ENCODE results near the gene JDP2. TPM values are rescaled to one million over a fixed set of nuclear protein-coding genes. Genes with fewer than 3 reads are reported as not detected.

Gene JDP2
- total RNA-seq, 2 donors from 2014 or later, result 16.8 to 17.9 TPM

DNA sequence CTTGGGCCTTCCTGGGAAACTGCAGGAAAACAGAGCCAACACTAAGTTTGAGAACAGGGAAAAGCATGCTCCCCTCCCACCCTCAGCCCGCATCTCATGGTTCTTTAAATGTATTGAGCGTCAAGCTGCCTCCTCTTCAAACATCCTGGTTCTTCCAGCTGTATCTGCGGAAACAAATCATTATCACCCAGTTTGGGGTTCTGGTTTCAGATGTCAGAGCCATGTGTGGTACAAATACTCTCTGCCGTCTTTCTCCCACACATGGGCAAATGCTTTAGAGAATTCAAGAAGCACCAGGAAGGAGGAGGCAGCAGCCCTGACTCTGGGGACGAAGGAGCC lies 29.1 kb downstream of the JDP2 start:
- intact Hi-C loops (cut with DNase I), result no loop called here
- Histone ChIP-seq H3K4me1 (peaks cover 92% of the 10 kb centered on the region), H3K27me3 (no peaks in the 10 kb centered on the region), H3K27ac (peak overlapping the region; percentile 44 to 96 (median 87)), H3K4me3 (no peak overlapping the region), H3K9me3 (no peaks in the 10 kb centered on the region), H3K36me3 (replicated peaks in 1 of 2; ENCODE audit: insufficient read depth in 1 of 2, low read depth in 2 of 2) (no peaks in the 10 kb centered on the region)
- ATAC-seq, result no peak
- WGBS, 2 donors, result 53 to 58% methylated on average over 5 of the region's 5 CpGs
- TF ChIP-seq, protein P1, sequence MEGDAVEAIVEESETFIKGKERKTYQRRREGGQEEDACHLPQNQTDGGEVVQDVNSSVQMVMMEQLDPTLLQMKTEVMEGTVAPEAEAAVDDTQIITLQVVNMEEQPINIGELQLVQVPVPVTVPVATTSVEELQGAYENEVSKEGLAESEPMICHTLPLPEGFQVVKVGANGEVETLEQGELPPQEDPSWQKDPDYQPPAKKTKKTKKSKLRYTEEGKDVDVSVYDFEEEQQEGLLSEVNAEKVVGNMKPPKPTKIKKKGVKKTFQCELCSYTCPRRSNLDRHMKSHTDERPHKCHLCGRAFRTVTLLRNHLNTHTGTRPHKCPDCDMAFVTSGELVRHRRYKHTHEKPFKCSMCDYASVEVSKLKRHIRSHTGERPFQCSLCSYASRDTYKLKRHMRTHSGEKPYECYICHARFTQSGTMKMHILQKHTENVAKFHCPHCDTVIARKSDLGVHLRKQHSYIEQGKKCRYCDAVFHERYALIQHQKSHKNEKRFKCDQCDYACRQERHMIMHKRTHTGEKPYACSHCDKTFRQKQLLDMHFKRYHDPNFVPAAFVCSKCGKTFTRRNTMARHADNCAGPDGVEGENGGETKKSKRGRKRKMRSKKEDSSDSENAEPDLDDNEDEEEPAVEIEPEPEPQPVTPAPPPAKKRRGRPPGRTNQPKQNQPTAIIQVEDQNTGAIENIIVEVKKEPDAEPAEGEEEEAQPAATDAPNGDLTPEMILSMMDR (IDR thresholded peaks at IDR 0.05), result no peak
- TF ChIP-seq POLR2A (IDR thresholded peaks at IDR 0.05), result no peak
- DNase-seq, result no peak

DNA sequence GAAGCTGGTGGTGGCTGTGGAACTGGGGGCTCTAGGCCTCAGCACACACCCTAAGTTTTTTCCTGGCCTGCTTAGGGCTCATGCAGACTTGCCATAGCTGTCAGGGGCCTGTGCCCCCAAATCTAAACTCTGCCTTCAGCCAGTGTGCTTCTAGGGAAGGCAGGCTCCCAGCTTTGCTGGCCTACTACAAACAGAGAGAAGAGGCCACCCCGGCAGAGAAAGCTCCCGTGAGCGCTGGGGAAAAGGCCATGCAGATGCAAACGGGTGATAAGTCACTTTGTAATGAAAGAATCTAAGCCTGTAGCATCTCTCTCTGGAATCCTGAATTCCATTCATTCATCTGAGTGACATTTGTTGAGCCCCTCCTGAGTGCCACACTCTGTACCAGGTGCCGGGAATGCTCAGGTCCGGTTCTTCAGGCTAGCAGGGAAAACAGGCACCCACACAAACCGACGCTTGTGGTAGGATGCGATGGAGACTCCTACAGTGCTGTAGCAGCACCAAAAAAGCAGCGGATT lies 29.9 kb downstream of the JDP2 start:
- Histone ChIP-seq H3K4me1 (peaks cover 87% of the 10 kb centered on the region), H3K27ac (peak overlapping the region; percentile 42 to 96 (median 87)), H3K36me3 (replicated peaks in 1 of 2; ENCODE audit: insufficient read depth in 1 of 2, low read depth in 2 of 2) (no peaks in the 10 kb centered on the region), H3K27me3 (no peaks in the 10 kb centered on the region), H3K4me3 (no peak overlapping the region), H3K9me3 (no peaks in the 10 kb centered on the region)
- 78 to 85% methylated on average over 10 of the region's 10 CpGs for WGBS, 2 donors
- intact Hi-C loops (cut with DNase I), result no loop called here
- TF ChIP-seq POLR2A (IDR thresholded peaks at IDR 0.05), result no peak
- TF ChIP-seq, protein P1 (IDR thresholded peaks at IDR 0.05), result no peak
- no peak for ATAC-seq
- DNase-seq, result no peak

DNA sequence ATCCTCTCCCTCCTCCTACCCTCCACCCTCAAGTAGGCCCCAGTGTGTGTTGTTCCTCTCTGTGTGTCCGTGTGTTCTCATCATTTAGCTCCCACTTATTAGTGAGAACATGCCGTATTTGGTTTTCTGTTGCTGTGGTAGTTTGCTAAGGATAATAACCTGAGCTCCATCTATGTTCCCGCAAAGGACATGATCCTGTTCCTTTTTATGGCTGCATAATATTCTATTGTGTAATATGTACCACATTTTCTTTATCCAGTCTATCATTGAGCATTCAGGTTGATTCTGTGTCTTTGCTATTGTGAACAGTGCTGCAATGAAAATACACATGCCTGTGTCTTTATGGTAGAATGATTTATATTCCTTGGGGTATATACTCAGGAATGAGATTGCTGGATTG lies 30.5 kb downstream of the JDP2 start:
- ATAC-seq, result no peak
- intact Hi-C loops (cut with DNase I), result no loop called here
- H3K27ac ChIP-seq, result peak overlapping the region; percentile 87 to 97 (median 92)
- H3K4me3 ChIP-seq, result no peak overlapping the region
- 88 to 94% methylated on average over 3 of the region's 3 CpGs for WGBS, 2 donors
- TF ChIP-seq, protein P1 (IDR thresholded peaks at IDR 0.05), result no peak
- TF ChIP-seq POLR2A (IDR thresholded peaks at IDR 0.05), result no peak
- DNase-seq, result no peak
- no peaks in the 10 kb centered on the region for H3K27me3 ChIP-seq
- H3K36me3 ChIP-seq (replicated peaks in 1 of 2; ENCODE audit: insufficient read depth in 1 of 2, low read depth in 2 of 2), result no peaks in the 10 kb centered on the region
- peaks cover 81% of the 10 kb centered on the region for H3K4me1 ChIP-seq
- no peaks in the 10 kb centered on the region for H3K9me3 ChIP-seq

DNA sequence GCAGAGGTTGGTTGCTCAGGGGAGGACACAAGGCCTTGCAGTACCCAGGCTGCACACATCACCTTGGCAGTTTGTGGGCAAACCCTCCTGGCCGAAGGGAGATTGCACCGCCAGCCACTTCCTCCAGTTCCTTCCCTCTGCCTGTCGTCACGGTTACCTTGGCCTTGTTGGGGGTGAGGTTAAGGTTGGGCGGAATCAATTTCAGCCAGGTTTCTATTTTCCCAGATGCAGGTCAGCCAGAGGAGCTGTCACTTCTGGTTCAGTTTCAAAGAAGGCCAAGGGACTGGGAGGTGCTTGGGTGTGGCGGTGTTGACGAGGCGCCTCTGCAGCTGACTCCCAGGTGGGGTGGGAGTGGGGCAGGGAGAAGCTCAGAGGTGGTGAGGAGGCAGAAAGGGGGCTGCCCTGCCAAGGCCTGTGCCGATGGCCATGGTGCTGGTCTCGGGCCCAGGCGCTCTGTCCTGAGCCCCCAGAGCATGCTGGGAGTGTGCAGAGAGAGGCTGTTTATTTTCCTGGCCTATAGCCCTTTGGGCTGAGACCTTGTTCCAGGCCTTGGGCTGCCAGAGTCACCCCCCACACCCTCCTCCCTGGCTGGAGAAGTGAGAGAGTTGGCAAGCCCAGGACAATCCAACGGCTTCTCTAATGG lies 31.4 kb downstream of the JDP2 start:
- Histone ChIP-seq H3K9me3 (no peaks in the 10 kb centered on the region), H3K27ac (peak overlapping the region; percentile 87 to 97 (median 92)), H3K36me3 (replicated peaks in 1 of 2; ENCODE audit: insufficient read depth in 1 of 2, low read depth in 2 of 2) (no peaks in the 10 kb centered on the region), H3K4me3 (no peak overlapping the region), H3K27me3 (no peaks in the 10 kb centered on the region), H3K4me1 (peaks cover 72% of the 10 kb centered on the region)
- DNase-seq (peak; percentile 91 to 95 (median 92)), ATAC-seq (peak; percentile 89)
- TF ChIP-seq POLR2A (IDR thresholded peaks at IDR 0.05), result peak in 2 of 3 donors; percentile 49 to 59
- TF ChIP-seq, protein P1 (IDR thresholded peaks at IDR 0.05), result peak in 4 of 7 experiments; percentile 54 to 73 (median 66)
- 25% methylated on average over 12 of the region's 12 CpGs; no CpG with 5 or more reads in 1 of the 2 donors for WGBS, 2 donors
- intact Hi-C loops (cut with DNase I), result no loop called here

DNA sequence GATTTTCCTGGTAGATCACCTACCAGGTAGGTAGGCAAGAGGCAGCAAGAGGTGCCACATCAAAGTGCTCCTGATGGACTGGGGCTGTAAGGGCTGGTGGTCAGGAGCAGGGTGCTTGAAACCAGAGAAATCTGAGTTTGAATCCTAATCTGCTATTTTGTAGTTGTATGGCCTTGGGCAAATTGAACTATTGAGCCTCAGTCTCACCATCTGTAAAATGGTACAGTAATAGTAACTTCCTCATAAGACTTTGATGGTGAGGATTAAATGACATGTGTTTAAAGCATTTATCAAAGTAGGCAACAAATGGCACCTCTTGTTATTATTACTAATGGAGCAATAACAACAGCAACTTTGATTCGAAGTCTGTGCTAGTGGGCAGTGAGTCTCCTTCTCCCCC lies 32.0 kb downstream of the JDP2 start:
- DNase-seq (no peak), ATAC-seq (no peak)
- no peaks in the 10 kb centered on the region for H3K36me3 ChIP-seq (replicated peaks in 1 of 2; ENCODE audit: insufficient read depth in 1 of 2, low read depth in 2 of 2)
- no peaks in the 10 kb centered on the region for H3K9me3 ChIP-seq
- no peaks in the 10 kb centered on the region for H3K27me3 ChIP-seq
- 67 to 100% methylated on average over 1 of the region's 1 CpG for WGBS, 2 donors
- H3K27ac ChIP-seq, result peak overlapping the region; percentile 87 to 97 (median 92)
- TF ChIP-seq, protein P1 (IDR thresholded peaks at IDR 0.05), result no peak
- no peak for TF ChIP-seq POLR2A (IDR thresholded peaks at IDR 0.05)
- no peak overlapping the region for H3K4me3 ChIP-seq
- intact Hi-C loops (cut with DNase I), result no loop called here
- H3K4me1 ChIP-seq, result peaks cover 66% of the 10 kb centered on the region

Data from body of pancreas (tissue), 4 donors.